SW480 (cell line): ENCODE measurements around the gene ULK1.
A peak's percentile ranks its signal among the peaks of the same experiment; 100 is the strongest.

Experiments
- DNase-seq: peaks from one replicate; pipeline ENCODE4 v3.0.0-alpha.2; 2016; ENCODE audit warnings: low spot score

Gene ULK1

GRCh38 chr12:131892711-131893604 is 1.5 kb upstream of the ULK1 start:
- DNase-seq, result no peak

- DNase-seq, result no peak
Measured at GRCh38 chr12:131893605-131894312, 663 bp upstream of the ULK1 start.

- DNase-seq, result no peak
Measured at GRCh38 chr12:131894981-131895639, 688 bp downstream of the ULK1 start.

GRCh38 chr12:131895640-131896079 is 1.2 kb downstream of the ULK1 start:
- DNase-seq, result no peak

GRCh38 chr12:131896080-131896810 is 1.8 kb downstream of the ULK1 start:
- peak; percentile 82 for DNase-seq

- DNase-seq, result no peak
Measured at GRCh38 chr12:131896811-131897270, 2.4 kb downstream of the ULK1 start.

GRCh38 chr12:131897276-131897675 is 2.9 kb downstream of the ULK1 start:
- no peak for DNase-seq

- DNase-seq, result no peak
Measured at GRCh38 chr12:131897875-131898274, 3.5 kb downstream of the ULK1 start.

GRCh38 chr12:131900397-131900796 is 6.0 kb downstream of the ULK1 start:
- no peak for DNase-seq

GRCh38 chr12:131901431-131902331 is 7.3 kb downstream of the ULK1 start:
- DNase-seq, result no peak

- no peak for DNase-seq
Measured at GRCh38 chr12:131902332-131903241, 8.2 kb downstream of the ULK1 start.

GRCh38 chr12:131903270-131904255 is 9.1 kb downstream of the ULK1 start:
- DNase-seq, result no peak

GRCh38 chr12:131904346-131904745 is 9.9 kb downstream of the ULK1 start:
- DNase-seq, result no peak

- no peak for DNase-seq
Measured at GRCh38 chr12:131905081-131905629, 10.7 kb downstream of the ULK1 start.

- no peak for DNase-seq
Measured at GRCh38 chr12:131905630-131906091, 11.2 kb downstream of the ULK1 start.

- no peak for DNase-seq
Measured at GRCh38 chr12:131907379-131908091, 13.1 kb downstream of the ULK1 start.
